Measurements from ENCODE around the gene CEP78.

DNA sequence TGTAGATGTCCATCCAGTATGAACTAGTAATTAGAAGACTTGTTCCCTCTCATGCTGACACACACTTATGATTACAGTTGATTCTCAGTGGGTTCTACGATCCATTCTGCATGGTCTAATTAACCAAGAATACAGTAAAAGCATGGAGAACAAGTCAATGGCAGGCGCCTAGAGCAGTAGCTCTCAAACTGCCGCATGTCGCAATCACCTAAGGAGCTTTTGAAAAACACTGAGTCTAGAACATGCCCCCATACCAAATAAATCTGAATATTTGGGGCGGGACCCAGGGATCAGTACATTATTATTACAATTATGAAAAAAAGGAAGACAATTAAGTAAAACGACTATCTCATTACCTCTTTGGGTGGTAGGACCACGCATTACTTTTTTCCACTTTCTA, 26.7 kb upstream of the CEP78 start:
- TF ChIP-seq POLR2AphosphoS5 (IDR thresholded peaks at IDR 0.05; ENCODE audit: insufficient read depth in 1 of 2, low read depth in 1 of 2), result no peak
- TF ChIP-seq, protein P1, sequence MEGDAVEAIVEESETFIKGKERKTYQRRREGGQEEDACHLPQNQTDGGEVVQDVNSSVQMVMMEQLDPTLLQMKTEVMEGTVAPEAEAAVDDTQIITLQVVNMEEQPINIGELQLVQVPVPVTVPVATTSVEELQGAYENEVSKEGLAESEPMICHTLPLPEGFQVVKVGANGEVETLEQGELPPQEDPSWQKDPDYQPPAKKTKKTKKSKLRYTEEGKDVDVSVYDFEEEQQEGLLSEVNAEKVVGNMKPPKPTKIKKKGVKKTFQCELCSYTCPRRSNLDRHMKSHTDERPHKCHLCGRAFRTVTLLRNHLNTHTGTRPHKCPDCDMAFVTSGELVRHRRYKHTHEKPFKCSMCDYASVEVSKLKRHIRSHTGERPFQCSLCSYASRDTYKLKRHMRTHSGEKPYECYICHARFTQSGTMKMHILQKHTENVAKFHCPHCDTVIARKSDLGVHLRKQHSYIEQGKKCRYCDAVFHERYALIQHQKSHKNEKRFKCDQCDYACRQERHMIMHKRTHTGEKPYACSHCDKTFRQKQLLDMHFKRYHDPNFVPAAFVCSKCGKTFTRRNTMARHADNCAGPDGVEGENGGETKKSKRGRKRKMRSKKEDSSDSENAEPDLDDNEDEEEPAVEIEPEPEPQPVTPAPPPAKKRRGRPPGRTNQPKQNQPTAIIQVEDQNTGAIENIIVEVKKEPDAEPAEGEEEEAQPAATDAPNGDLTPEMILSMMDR (IDR thresholded peaks at IDR 0.05), result no peak
